Epithelial cell of proximal tubule (primary cell): Measurements from ENCODE around the gene ABHD5. TPM values are rescaled to one million over a fixed set of nuclear protein-coding genes. Genes with fewer than 3 reads are reported as not detected.
A peak's percentile ranks its signal among the peaks of the same experiment; 100 is the strongest.

Source experiments
- DNase-seq: peaks from one replicate; pipeline ENCODE4 v3.0.0-alpha.2; 2011; ENCODE audit warnings: low read depth
- H3K4me3 ChIP-seq: 2 replicates; pipeline ENCODE4 v1.5.1; 2011; ENCODE audit warnings: low read depth, mild to moderate bottlenecking, low read length
- CTCF ChIP-seq: conservative IDR thresholded peaks from 2 replicates; pipeline ENCODE4 v1.5.1; 2012; ENCODE audit warnings: low read depth, mild to moderate bottlenecking, low read length
- total RNA-seq: library from RNA; depleted of rRNA; stranded (reverse); fragments of >200 nt; gene quantifications from 2 replicates; pipeline ENCODE4 v1.2.3, GENCODE V29; 2015

The ABHD5 gene
- total RNA-seq, 1 donor from 2014 or later = 25.0 TPM

GRCh38 chr3:43688245-43688650 is 2.5 kb upstream of the ABHD5 start:
- TF ChIP-seq CTCF = no peak
- no peak overlapping the region for H3K4me3 ChIP-seq
- no peak for DNase-seq

- no peak overlapping the region for H3K4me3 ChIP-seq
- no peak for DNase-seq
- TF ChIP-seq CTCF = no peak
These were observed 1.6 kb upstream of the ABHD5 start for GRCh38 chr3:43689166-43689565.

DNA sequence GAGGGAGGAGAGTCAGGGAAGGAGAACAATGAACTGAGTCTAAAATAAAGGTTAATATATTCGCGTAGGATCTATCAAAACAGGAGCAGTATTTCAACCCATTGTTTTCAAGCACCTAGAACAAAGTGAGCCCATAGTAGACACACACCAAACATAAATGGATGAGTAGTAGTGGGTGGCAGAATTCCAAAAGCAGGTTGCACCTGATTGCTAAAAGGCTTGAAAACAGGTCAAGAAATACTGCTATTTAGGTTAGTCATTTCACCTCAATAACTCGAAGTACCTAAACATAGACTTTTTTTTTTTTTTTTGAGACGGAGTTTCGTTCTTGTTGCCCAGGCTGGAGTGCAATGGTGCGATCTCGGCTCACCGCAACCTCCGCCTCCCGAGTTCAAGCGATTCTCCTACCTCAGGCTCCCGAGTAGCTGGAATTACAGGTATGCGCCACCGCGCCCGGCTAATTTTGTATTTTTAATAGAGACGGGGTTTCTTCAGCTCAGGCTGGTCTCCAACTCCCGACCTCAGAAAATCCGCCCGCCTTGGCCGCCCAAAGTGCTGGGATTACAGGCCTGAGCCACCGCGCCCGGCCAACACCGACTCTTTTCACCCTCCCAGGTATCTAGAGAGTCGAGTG is 855 bp upstream of the ABHD5 start:
- H3K4me3 ChIP-seq = peak overlapping the region; percentile 78
- TF ChIP-seq CTCF = no peak
- no peak for DNase-seq

DNA sequence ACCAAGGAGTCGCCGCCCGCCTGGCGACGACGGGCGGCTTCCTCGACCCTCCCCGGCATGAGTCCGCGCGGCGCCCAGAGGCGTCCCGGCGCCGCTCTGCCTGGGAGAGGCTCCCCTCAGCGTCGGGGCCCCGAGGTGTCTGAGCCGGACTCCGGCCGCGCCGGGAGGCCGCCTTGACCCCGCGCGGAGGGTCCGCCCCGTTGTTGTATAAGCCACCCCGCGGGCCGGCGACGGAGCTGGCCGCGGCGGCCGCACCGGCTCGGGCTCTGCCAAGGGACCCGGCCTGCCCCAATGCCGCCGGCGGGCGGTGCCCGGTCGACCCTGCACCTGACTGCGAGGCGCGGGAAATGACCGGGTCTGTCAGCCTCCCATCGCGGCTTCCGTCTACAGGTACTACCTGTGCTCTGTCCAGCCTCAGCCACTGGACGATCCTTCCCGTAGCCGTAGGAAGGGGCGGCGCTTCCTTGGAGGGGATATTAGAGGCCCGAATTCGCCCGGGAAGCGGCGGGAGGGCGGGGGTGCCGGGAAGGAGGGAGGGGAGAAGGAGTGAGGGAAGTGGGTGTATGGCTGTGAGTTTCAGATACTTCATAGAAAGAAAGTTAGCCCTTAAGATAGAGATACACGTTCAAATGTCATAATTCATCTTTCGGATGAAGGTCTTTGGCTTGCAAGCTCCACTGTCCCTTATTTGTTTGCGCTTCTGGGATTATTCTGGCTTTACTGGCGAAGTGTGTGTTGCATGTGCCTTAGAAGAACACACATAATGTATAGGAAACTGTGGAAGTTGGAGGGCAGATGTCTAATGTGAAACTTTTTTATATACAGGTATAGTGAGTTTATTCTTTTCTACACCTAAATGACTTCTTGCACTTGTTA is 620 bp downstream of the ABHD5 start:
- DNase-seq = no peak

GRCh38 chr3:43692085-43692855 is 1.5 kb downstream of the ABHD5 start:
- DNase-seq = no peak
- H3K4me3 ChIP-seq = peak overlapping the region; percentile 78
- no peak for TF ChIP-seq CTCF

More for the DNA sequence above, 620 bp downstream of the ABHD5 start:
- no peak for TF ChIP-seq CTCF
- H3K4me3 ChIP-seq = peak overlapping the region; percentile 78

DNA sequence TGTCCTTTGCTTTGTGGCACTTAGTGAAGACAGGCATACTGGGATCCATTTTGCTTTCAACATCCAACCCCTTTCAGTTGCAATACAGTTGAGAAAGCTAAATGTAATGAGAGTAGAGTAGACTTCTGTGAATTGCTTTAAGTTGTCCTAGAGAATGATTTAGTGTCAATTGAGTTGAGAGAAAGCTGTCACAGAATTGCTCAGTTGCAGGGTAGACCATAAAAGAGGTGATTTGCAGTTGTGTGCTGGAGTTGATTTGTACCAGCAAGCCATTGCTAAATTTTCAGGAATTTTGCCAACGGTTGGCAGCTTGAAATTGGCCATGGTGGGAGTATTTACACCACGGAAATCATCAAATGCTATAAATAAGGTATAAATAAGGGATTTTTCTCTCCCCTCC is 2.2 kb downstream of the ABHD5 start:
- TF ChIP-seq CTCF = no peak
- no peak for DNase-seq
- H3K4me3 ChIP-seq = no peak overlapping the region
